NCI-H1092 (cell line): ENCODE measurements around the gene TEPSIN.

Experiments used
- DNase-seq: peaks from one replicate; lab custom pipeline; 2025; lab: John Stamatoyannopoulos, UW

TEPSIN gene

DNA sequence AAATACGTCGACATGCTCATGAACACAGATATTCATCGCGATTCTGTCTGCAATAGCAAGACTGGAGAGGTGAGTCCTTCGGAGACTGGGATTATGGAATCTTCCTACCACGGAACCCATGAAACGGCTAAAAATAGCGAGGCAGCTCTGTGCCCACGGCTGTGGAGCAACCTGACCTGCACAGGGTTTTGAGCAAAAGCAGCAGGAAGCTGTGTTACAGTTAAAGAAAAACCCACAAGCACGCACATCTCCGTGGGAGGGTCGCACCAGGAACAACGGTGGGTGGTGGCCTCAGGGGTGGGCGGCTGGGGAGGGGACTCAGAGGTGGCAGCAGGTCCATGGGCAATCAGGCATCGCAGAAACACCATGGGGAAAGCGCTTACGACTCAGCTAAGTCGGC, 31.4 kb upstream of the TEPSIN start:
- no peak for DNase-seq

DNA sequence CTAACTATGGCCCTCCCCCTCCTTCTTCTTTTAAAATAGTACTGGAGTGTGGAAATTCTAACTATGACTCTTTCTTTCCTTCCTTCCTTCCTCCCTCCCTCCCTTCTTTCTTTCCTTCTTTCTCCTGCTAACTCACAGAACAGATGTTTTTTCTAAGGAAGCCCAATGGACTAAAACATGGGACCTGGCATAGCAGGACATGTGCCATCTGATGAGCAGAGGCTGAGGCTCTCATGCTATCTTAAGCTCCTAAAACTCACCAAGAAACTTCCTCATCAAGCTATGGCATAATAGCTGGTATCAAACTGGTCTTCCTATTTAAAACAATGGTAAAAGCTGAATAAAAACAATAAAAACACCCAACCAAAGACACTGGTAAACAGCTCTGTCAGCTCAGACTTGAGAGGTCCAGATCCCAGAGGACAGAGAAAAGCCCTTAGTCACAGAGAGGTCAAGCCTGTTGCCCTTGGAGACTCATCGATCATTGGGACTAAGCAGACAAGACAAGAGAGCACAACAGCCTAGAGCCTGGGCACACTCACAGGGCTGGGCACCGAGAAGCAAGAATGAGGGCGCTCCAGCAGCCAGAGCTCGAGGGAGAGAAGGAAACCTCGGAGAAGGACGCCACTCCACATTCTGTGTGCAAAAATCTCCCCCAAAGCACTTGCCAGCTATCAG, 28.7 kb upstream of the TEPSIN start:
- no peak for DNase-seq

DNA sequence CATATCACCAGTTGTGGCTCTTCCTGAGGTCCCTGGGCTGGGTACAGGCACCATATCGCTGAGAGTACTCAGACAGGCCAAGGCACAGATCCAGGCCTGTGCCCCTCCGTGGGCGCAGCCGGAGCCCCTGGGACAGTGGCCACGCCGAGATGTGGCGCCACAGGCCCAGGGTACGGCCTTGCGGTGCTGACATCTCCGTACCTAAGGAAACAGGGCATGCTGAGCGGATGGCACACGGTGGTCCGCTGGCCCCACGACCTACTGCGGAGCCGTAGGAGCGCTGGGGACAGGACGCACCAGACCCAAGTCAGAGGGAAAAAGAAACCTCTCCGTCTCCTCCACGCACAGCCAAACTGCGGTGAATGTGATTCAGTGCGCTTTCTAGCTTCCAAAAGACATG, 26.7 kb upstream of the TEPSIN start:
- DNase-seq, result no peak

DNA sequence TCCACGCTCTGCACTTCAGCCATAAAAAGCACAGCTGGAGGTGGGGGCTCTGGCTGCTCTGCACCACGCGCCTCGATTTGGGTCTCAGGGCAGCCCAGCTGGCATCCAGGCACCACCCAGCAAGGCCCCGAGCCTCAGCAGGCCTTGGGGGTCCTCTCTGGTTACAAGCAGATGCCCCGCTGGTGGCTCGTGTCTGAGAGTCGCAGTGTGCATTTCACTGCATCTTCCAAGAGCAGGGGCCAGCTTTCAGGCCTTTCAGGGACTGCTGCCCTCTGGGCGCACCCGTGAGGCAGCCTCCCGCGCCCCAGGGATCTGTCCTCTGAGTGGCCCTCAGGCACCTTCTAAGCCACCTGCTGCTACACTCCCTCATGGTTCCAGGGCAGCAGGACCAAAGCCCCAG, 25.8 kb upstream of the TEPSIN start:
- DNase-seq, result no peak

DNA sequence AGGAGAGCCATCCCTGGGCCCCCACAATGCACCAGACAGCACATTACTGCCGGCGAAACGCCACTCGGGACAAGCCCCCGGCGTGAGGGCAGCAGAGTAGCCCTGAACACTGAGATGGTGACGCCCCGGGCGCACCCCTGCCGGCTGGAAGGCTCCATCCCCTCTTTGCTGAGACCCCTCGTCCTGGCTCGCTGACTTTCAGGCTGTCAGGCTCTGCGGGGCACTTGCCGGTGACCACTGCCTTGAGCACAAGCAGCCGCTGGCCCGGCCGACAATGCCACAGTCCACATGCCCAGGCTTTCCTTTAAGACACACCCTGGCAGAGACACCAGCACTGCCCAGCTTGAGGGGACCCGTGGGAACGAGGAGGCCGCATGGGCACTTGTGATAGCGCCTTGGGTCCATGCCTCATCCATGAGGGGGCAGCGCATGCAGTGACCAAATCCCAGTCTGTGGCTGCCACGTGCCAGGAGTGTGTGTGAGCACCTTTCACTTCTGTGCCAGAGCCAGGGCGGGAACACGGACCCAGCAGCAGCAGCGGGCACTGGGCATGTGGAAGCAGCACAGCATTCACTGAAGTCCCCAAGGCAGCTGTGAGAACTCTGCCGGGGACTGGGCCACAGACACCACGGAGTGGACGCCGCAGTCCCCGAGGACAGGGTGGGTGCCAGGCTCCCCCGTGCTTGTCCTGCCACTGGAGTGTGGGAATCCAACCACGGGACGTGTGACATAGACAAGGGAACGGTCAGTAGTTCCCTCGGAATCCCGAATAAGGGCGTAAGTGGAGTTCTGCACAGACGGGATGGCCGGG, 24.7 kb upstream of the TEPSIN start:
- DNase-seq, result no peak

DNA sequence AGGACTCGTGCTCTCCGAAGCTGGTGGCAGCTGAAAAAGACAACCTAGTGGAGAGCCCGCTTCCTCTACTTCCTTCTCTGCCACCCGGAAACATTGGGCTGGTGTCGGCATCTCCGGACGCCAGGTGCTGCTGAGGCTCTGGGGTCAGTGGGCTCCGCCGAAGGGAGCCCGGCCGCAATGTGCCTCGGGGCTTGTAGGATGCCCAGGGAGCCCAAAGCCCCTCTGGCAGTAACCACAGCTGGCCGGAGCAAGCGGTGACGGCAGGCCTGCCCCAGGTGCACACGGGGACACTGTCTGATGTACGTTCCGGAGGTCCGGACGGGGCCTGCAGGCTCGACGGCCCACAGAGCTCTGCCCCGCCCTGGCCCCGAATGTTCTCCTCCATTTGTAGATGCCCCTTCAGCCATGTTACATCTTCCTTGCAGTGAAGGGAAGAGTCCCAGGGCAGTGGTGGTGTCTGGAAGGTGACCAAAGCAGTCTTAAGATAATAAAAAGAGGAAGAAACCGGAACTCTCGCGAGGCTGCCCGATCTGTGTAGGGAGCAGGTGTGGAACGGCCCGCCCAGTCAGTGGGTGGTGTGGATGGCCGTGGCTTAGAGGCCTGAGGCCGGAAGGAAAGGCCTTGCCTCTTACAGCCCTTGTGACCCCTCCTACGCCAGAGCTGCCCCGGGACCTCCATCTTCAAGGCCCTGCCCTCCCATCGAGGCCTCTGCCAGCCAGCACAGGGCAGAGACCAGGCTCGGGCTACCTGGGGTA, 22.9 kb upstream of the TEPSIN start:
- DNase-seq, result no peak

DNA sequence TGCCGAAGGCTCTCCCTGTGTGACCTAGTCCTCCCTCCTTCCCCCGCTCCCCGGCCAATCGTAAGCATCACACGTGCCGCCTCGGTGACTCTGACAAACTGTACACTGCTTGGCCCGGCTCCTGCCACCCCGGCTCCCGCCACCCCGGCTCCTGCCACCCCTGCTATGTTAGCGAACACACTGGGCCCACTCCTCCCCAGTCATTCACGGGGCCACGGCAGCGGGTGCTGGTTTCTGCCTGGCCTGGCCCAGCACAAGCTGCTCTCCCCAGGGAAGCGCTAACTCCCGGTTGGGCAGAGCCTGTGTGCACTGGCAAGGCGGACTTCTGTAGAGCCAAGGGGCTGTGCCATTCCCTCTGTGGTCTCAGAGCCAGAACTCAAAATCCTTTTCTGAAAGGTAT, 22.2 kb upstream of the TEPSIN start:
- no peak for DNase-seq

DNA sequence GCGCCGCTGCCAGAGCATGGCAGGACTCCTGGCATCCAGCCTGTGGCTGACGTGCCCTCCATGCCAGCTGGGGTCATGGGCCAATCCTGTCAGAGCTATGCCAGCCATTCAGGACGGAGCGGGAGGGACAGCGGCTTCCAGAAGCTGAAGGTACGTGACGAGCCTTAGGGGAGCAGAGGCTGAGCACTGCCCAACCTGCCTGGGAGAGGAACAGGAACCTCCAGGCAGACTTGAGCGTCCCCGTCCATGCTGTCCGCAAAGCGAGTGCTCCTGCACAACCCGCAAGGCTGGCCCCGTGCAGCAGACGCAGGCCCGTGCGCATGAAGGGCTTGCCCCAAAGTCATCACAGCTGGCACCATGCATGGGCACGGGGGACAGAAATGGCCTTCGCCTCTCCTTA, 21.8 kb upstream of the TEPSIN start:
- DNase-seq, result no peak

DNA sequence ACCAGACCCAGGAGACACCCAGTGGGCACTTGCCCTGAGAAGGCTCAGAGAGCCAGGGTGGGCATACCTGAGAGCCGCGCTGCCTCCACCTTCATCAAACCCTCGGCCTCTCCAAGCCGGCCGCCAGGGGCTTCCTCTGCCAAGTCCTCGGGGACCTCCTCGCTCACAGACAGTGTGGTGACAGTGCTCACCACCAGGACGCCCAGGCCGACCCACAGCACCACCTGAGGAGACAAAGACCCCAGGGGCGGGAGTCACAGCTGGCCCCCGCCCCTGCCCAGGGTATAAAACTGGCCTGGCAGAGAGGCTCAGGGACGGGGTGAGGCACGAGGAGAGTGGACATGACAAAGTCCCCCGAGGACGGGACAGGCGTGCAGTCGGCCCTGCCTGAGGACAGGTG, 21.3 kb upstream of the TEPSIN start:
- DNase-seq, result no peak

DNA sequence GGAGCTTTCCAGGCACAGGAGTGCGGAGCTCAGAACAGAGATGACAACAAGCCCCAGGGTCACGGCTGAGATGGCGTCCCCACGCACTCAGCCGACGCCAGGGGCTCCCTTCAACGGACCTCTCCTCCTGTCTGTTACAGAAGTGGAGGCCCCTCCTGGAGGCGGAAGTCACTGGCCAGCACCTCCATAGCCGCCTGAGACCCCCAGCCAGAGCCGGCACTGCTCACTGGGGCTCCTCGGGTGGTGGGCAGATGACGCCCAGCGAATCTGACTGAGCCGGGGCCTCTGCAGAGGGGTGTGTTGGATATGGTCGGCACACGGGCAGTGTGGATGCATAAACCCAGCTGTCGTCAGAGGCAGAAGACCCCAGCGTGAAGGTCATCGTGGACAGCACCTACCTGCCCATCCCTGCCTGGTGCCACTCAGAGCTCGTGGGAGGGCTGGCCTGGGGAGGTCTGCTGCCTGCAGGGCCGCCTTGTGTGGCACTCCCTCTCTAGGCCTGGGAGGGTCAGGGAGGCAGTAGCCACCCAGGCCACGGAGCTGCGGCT, 20.3 kb upstream of the TEPSIN start:
- no peak for DNase-seq

DNA sequence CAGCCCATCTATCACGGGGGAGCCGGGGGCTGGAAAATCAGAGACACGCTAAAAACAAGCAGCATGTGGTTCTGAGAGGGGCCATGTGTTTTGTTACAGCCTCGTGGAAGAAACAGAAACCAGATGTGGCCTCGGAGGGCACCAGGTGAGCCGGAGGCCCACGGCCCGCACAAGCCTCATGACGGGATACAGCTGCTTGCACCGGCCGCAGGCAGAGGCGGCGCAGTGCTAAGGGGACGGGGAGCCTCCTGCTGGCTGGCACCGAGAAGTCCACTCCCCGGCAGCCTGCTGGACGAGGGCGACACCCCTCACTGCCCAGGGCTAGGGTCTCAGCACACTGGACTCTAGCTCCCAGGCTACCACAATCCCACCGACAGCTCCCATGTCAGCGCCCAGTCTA, 19.4 kb upstream of the TEPSIN start:
- no peak for DNase-seq

DNA sequence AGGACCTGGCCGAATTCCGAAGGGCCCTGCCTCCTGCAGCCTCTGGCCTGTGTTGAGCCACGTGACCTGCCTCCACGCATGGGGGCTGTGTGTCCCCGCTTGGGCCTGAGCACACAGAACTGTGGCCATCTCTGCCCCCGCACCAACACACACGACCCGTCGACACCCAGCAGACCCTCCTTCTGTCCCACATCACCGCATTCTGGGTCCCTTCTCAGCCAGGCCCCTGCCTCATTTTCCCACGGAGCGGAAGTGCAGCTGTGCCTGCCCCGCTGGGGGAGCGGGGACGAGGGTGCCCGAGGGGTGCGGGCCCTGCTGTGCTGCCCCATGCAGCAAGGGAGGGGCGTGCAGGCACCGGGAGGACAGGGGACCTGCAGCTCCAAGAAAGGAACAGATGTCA, 18.7 kb upstream of the TEPSIN start:
- DNase-seq, result no peak

DNA sequence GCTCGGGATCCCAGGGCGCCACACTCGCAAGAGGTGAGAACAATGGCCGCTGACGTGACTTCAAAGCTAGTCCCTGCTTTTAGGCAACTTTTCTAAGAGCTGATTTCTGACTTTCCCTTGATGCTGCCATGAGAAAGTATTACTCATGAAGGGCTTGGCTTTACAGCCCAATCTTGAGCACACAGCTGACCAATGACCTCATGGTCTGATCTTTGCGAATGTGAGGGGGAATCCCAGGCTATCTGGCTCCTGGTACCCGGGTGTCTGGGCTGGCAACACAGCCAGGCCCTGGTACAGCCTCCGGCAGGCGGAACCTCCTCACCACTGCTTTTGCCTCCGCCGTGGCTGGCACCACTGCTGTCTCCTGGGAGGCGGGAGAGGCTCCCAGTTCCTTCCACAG, 17.8 kb upstream of the TEPSIN start:
- DNase-seq, result no peak

DNA sequence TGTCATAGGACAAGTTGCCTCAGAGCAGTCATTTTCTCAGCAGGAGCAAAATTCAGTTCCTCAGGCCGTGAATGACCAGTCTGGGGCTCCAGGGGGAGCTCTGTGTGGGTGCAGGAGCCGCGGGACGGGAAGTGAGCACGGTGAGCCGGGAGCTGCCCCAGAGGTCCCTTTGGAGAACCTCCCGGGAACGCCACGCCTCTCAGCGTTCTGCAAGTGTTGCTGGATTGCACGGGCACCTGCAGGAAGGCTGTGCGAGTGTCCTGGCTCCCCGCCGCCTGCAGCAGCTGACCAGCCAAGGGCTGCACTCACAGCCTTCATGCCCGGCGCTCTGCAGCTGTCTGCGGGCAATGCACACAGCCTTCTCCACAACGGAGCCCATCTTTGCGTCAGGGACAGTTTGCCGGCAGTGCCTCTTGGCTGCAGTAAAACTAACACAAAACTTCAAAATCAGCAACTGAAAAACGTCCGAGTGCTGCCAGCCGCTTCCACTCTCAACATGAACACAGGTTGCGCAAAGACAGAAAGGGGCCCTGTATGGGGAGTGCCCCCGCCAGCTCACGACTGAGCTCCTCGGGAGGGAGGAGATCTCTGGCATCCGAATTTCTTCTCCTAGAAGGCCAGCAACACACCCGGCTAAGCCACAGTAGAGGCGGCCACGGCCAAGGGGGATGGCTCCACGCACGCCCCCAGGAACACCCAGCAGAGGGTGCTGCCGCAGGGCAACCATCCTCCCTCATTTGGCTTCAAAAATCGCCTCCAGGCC, 16.3 kb upstream of the TEPSIN start:
- DNase-seq, result peak; percentile 58

DNA sequence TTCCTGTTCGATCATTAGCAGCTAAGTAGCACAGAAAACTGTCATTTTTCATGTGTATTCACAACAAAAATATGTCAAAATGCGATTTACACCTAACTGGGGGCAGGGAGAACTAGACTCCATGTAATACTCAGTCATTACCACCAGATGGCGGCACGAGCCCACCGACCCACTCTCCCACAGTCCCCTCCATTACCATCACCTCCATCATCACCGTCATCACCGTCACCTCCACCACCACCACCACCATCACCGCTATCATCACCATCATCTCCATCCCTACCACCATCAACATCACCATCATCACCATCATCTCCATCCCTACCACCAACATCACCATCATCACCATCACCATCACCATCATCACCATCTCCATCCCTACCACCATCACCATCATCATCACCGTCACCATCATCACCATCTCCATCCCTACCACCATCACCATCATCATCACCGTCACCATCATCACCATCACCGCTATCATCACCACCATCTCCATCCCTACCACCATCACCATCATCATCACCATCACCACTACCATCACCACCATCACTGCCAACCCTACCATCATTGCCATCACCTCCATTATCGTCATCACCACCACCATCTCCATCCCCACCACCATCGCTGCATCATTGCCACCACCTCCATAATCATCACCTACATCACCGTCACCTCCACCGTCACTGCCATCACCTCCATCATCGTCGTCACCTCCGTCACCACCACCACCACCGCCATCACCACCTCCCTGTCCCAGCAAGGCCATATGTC, 14.7 kb upstream of the TEPSIN start:
- no peak for DNase-seq

DNA sequence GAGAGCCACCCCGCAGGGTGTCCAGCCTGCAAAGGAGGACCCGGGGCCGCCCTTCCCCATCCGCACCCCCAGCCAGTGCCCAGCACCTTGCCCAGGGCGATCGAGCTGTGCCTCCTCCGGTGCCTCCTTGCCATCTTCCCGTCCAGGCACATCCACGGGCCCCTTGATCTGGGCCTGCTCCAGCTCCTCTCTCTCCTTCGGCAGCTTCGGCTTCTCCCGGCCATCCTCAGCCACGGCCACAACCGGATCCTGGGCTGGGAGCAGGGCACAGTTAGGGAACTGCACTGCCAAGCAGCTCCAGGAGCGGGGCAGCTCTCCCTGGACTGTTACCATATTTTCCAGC, 14.1 kb upstream of the TEPSIN start:
- DNase-seq, result no peak

DNA sequence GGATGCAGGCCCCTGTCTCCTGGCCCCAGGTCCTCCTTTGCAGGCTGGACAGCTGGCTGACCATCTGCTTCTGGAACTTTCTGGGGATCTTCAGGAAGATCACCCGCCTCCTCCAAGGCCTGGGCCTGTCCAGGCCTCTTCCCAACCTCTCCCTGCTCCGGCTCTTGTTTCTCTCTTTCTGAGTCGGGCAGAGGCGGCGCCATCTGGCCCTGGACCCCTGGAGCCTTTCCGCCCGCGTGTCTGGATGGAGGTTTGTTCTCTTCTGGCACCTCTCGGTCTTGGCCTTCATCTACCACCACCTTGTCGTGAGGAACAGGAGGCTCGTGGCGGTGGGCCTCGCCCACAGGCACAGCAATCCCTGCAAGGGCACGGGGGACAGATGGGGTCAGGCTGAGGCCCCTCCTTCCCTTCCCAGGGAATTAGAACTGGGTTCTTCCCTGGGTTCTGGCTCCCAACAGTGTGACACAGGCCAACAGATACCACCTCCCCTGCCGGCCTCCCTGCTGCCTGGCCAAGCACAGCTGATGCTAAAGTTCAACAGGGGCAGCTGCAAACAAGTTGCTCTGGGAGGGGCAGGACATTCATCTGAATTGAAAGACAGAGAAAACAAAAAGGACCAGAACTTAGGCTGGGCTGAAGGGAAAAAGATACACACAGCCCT, 13.6 kb upstream of the TEPSIN start:
- DNase-seq, result no peak

DNA sequence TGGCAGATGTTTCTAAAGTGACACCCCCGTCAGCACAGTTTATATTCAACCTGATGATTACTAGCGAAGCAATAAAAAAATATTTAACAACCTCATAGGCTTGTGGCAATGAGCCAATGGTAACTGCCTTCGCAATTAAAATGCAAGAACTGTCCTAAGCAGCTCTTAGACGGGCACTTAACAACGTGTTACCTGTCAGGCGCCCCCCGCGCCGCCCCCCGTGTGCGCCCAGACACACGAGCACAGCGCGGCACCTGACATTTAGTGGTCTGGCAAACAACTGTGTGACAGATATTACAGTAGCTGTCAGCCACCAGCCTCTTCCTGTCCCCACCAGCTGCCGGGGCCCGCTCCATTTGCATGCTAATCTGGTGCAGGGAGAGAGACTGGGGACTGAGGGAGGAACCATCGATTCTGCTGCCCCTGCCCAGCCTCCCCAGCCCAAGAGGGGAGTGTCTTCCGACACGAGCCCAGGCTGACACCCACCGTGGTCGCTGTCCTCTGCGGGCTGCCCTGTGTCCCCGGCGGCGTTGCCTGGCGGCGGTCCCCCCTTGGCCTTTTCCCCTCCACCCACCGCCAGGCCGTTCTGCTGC, 12.9 kb upstream of the TEPSIN start:
- DNase-seq, result peak; percentile 95

DNA sequence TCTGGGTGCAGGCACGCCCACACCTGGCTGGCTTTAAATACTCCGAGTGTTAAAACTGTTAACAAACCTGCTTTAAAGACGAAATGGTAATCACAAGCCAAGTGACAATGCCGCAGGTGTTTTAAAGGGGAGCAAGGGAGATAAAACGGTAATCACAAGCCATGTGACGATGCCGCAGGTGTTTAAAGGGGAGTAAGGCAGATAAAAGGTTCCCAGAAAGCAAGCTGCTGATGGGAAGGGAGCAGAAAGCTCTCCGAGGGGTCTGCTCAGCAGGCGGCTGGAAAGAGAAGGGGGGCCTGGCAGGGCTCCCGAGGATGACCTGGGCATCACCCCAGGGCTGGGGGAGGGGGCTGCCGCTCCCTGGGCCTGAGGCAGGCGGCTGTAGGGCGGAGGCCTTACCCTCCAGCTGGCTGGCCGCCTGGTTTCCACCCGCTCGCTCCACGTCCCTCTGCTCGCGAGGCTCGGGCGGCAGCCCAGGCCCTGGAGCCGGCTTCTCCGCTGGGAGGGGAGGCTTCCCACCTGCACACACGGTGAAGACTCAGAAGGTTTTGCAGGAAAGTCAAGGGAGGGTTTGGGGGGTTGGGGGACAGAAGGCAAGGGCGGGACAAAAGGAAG, 12.3 kb upstream of the TEPSIN start:
- DNase-seq, result peak; percentile 95
